Hepatic stellate cell (primary cell): ENCODE results near the gene NUP153.
"Not testable (repeated sequence)": the region's sequence is repeated elsewhere in the genome, so short reads cannot be mapped to it uniquely, and the experiment has no call there.

Source experiments
- DNase-seq: peaks from one replicate; pipeline ENCODE4 v3.0.0; 2011; ENCODE audit warnings: low spot score

NUP153 gene

GRCh38 chr6:17600527-17601385 lies 106.0 kb downstream of the NUP153 start:
- peak; percentile 24 for DNase-seq

GRCh38 chr6:17599877-17600526 lies 106.7 kb downstream of the NUP153 start, which contains the start of gene FAM8A1:
TSS of gene FAM8A1 (plus strand) at chr6:17600302. CDS start at chr6:17600410, 108 bp downstream.
- DNase-seq: peak; percentile 87

DNA sequence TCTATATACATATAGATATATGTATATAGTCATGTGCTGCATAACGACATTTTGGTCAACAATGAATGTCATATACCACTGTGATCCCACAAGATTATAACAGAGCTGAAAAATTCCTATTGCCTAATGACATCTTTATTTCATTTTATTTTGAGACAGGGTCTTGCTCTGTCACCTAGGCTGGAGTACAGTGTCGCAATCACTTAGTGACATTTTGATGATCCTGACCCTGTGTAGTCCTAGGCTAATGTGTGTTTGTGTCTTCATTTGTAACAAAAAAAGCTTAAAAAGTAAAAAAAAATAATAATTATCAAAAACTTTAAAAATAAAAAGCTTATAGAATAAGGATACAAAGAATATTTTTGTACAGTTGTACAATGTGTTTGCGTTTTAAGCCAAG lies 110.6 kb downstream of the NUP153 start:
- no peak for DNase-seq

DNA sequence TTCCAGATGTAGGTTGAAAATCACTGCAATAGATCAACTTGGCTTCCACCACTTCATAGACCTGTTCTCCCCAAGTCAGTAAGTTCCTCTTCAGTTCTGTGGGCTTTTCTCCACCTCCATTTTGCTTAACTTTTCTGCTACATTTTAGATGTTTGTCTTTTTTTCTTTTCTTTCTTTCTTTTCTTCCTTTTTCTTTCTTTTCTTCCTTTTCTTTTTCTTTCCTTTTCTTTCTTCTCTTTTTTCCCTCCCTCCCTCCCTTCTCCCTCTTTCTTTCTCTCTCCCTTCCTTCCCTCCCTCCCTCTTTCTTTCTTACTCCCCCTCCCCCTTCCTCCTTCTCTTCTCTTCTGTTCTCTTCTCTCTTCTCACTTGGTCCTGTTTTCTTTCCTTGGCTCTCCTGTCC lies 113.5 kb downstream of the NUP153 start:
- no peak for DNase-seq

DNA sequence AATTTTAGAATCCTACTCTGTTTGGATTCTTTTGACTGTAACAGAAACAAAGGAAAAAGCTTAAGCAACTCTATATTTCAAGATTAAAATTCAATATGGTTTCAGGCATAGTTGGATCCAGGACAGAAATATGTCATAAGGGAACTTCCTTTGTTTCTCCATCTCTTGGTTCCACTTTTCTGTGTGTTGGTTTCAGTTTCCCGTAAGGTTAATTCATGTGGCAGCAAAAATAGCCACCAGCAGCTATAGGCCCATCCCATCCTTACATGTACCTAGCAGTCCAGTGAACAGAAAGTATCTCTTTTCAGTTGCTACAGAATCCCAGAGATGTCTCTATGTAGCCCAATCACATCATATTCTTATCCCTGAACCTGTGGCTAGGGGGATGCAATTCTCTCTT lies 115.4 kb downstream of the NUP153 start:
- no peak for DNase-seq

DNA sequence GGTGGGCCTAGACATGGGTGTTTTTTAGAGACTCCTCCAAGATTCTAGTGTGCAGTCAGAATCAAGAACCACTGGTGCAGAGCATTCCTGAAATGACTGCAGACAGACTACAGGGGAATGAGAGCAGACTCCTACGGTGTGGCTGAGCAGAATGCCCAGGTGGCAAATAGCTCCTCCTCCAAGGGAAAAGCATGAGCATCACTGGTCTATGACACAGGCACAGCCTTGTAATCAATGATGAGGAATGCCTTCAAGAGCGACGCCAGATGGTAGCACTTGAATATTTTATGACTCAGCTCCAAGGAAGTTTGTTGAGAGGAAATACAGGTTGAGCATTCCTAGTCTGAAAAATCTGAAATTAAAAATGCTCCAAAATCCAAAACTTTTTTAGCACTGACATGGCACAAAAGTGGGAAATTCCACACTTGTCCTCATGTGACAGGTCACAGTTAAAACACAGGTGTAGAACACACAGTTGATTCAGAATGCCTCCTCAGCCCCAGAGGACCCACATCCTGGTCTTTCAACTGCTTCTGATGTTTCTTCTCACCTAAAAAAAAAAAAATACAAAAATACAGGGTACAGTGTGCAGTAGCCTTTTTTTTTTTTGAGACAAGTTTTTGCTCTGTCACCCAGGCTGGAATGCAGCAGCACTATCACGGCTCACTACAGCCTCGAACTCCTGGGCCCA lies 117.2 kb downstream of the NUP153 start:
- peak; percentile 74 for DNase-seq

GRCh38 chr6:17588011-17588410 lies 118.7 kb downstream of the NUP153 start:
- no peak for DNase-seq

GRCh38 chr6:17586623-17587022 lies 120.1 kb downstream of the NUP153 start:
- DNase-seq: not testable (repeated sequence)

- DNase-seq: no peak
Measured at GRCh38 chr6:17585766-17586490, 120.8 kb downstream of the NUP153 start.

GRCh38 chr6:17584241-17584803 lies 122.4 kb downstream of the NUP153 start:
- peak; percentile 74 for DNase-seq

- peak; percentile 62 for DNase-seq
Measured at GRCh38 chr6:17583811-17584210, 122.9 kb downstream of the NUP153 start.

DNA sequence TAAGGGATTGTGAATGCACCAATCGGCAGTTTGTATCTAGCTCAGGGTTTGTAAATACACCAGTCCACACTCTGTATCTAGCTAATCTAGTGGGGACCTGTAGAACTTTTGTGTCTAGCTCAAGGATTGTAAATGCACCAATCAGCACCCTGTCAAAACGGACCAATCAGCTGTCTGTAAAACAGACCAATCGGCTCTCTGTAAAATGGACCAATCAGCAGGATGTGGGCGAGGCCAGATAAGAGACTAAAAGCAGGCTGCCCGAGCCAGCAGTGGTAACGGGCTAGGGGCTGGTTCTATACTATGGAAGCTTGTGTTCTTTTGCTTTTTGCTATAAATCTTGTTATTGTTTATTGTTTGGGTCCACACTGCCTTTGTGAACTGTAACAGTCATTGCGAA lies 125.4 kb downstream of the NUP153 start:
- DNase-seq: not testable (repeated sequence)

GRCh38 chr6:17580518-17581048 lies 126.1 kb downstream of the NUP153 start:
- DNase-seq: no peak

- no peak for DNase-seq
Measured at GRCh38 chr6:17577059-17577458, 129.7 kb downstream of the NUP153 start.

DNA sequence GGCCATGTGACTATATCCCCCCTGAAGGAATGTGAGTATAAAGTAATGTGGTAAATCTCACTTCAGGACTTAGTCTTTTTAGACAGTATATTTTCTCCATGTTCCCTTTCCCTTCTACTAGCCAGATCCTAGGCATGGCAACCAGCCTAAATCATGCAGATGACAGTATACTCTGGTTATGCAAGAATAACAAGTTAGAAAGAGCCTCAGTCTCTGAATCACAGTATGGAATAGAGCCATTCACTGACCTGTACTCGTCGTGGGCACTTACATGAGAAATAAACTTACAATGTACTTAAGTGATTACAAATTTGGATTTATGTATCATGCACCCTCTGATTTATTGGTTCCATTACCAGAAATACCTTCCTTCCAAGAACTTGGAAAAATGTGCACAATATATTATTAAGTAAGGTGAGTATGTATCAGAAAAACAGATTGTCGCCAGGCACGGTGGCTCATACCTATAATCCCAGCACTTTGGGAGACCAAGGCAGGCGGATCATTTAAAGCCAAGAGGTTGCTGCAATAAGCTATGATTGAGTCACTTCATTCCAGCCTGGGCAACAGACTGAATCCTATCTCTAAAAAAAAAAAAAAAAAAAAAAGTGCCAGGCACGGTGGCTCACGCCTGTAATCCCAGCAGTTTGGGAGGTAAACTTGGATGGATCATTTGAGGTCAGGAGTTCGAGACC lies 131.7 kb downstream of the NUP153 start:
- DNase-seq: peak; percentile 73

- DNase-seq: no peak
Measured at GRCh38 chr6:17565399-17565798, 141.3 kb downstream of the NUP153 start.
